GM12878 (cell line): ENCODE data around the gene GMPPA.

Experiments
- CREM ChIP-seq: IDR thresholded peaks from 2 replicates; pipeline ENCODE4 v1.6.1; 2014; ENCODE audit warnings: antibody characterized with exemption, low read depth
- POLR2A ChIP-seq: IDR thresholded peaks from 2 replicates; pipeline ENCODE4 v1.6.1; 2011; ENCODE audit warnings: low read depth, mild to moderate bottlenecking, low read length

DNA sequence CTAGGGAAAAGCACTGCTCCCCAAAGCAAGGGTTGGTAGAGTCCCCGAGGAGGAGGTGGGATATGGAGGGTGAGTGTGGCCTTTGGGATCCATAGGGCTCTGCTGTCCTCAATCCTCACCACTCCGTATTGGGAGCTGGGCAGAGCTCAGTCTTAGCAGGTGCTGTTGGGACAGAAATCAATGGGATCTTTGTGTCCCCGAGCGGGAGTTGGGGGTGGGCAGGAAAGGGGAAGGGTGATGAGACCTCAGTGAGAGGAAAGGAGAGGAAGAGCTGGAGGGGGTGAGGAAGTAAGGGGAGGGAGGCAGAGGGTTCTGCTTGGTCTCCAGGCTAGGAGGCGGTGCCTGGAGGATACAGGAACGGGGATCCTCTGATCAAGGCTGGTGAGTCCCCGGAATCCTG lies 18.2 kb downstream of the GMPPA start:
- TF ChIP-seq CREM (no peak), POLR2A (no peak)
